GM19240 (cell line): Measurements from ENCODE around the gene USP16.

Experiments used
- DNase-seq: peaks from one replicate; pipeline ENCODE4 v3.0.0; 2011; ENCODE audit warnings: low spot score; ENCODE audit not compliant: insufficient read length

Gene USP16

DNA sequence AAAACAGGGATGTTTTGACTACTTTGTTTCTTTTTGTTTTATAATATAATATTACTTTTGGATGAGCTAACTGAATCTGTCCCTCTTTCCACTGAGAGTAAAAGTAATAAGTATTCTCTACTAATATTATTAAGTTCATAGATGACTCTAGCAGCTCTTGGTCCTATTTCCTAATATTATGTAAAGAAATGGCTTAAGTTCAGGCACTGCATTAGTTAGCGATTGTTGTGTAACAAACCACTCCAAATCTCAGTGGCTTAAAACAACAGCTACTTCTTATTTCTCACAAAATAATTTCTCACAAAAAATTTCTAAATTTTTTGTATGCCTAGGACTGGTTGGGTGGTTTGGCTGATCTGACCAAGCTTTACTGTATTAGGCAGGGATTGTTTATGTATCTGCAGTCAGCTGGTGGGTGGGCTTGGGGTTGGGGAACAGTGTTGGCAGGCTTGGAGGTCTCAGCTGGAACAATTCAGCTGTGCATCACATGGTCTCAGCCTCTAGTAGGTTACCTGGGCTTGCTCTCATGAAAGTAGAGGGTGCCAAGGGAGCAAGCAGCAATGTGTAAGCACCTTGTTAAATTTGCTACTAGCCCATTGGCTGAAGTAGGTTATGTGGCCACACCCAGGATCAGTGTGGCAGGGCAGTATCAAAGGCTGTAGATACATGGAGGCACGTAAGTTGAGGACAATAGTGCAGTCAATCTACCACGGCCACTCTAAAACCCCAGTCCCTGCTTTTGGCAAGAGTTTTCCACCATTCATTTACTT lies 57.8 kb downstream of the USP16 start:
- no peak for DNase-seq

DNA sequence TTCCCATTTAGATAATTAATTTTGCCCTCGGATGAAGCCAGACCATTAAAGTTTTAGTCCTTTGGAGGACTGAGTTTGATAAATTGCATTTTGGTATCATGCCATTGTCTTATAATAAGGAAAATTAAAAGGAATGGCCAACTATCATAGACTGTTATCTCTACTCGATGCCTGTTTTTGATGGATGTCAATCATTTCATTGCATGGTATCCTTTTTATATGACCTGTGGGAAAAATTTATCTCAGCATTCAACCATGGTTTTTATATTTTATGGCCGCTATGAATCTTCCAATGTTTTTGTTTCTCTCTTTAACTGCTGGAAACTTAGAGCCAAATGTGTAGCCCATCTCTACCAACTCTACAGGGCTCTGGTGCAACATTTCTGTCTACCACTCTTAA lies 58.8 kb downstream of the USP16 start:
- no peak for DNase-seq

DNA sequence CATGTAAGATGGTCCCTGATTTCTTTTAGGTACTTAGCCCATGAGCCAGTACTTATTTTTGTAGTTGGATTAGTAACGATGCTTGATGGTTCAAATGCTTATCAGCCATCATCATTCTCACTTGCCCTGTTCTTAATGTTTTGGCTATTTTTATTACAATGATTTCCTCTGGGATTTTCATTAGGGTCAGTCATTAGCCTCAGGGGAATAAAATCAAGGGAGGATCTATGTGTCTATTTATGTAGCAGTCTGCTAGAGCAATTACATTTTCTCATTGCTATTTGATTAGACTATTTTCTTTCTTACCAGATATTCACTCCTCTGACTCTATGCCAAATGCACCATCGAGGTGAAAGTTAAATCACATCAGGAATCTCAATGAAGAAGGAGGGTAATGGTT lies 59.9 kb downstream of the USP16 start:
- no peak for DNase-seq

DNA sequence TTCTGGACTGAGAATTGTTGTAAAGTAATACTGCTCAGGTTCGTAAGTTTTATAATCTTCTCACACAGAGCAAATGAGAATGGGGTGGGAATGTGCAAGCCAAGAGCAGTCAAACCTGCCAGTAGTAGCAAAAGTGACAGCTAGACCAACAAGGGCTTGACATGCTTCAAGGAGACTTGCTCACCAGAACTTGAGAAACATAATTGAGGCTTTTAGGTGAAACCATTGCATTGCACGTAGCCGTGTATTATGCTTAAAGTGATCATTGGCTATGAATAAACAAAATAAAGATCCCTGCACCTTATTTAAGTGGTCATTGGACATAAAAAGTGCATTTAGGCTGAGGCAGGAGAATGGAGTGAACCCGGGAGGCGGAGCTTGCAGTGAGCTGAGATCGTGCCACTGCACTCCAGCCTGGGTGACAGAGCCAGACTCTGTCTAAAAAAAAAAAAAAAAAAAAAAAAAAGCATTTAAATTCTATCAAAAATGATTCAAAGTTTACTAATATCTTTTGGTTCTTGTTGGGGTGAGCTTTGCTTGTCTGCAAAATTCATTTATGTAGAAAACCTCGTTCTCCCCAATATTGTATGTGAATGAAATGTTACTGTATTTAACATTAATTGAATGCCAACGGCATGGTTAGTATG lies 60.8 kb downstream of the USP16 start:
- no peak for DNase-seq

DNA sequence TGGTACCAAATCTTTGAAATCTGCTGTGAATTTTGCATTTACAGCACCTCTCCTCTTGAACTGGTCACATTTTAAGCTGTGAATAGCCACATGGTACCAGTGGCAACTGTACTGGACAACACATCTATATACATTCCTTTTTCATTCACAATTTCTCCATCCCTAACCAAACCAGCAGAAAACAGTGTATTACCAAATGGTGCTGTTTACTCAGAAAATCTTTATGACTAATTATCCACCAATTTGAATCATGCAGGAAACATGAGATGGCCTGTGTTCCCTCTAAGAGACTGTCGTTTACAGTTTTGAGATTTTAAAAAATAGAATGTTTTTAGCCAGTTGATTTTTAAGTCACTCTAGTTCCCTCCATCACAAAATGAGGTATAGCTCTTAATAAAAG lies 66.6 kb downstream of the USP16 start:
- no peak for DNase-seq

DNA sequence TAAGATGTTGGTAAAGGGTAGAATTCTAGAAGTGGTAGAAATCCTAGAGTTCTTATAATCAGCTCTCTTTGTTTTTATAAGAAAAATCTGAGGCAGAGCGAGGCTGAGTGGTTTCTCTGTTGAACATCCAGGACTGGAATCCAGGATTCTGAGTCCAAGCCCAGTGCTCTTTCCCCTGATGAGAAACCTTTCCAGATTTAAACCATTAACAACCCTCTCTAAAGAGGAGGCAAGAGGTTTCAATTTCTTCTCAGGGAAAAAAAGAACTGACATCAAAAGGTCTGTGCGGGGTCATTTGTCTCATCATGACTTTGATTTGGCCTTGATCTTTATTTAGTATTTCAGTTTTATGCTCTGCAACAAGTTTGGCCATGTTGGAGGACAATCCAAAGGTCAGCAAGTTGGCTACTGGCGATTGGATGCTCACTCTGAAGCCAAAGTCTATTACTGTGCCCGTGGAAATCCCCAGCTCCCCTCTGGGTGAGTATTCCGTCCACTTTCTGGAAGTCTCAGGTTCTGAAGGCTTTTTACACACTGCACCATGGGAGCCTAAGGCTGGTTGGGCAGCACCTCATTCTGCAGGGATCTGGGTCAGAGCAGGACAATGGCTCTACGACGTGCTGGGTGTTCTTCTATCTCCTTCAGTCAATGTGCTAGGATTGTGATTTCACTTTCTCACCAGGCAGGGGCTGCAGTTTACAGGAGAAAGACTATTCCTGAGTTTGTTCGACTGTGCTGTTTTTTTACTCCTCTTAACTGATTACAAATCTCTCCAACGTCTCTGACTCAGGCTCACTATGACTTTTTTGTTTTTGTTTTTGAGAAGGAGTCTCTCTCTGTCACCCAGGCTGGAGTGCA lies 67.9 kb downstream of the USP16 start:
- no peak for DNase-seq

DNA sequence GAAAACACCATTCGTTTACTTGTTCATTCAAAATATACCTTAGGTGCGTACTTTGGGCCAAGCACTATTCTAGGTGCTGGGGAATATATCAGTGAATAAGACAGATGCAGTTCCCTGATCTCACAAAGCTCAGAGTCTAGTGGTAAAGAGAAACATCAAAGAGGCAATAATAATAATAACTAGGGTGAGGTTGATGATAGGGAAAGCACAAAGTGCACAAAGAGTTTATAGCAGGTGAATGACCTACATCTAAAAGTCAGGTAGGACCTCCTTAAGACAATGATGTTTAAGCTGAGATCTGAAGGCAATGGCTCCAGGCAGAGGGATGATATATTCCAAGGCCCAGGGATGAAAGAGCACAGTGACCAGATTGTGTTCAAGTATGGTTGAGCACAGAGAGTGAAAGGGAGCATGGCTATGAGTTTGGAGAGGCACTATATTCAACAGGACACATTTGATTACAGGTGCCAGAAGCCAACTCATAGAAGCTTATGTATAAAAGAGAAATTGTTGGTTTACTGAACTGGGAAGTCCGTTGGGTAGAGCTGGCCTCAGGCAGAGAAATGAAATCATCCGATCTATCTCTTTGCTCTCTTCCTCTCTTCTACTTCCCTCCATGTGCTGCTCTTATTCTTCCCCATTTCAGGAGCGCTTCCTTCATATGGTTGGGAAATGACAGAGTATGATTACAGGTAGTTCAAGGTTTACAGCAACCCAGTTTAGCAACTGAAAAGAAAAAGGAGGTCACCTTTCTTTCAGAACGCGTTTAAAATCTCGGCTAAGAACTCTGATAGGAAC lies 71.9 kb downstream of the USP16 start:
- no peak for DNase-seq

DNA sequence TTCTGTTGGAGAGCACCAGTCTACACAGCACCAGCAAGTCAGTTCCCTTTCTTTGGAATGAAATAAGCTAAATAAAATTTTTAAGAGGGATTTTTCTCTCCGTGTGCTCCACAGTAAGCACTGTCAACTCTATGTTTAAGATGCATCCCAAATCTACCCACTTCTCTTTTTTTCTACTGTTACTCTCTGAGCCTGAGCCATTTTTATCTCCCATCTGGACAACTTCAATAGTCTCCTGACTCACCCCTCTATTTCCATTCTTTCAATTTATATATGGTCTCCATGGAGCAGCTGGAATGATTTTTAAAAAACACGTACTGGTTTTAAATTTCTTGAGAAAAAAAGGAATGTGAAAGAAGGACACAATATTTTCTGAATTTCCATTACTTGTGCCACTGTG lies 73.7 kb downstream of the USP16 start:
- DNase-seq = no peak

DNA sequence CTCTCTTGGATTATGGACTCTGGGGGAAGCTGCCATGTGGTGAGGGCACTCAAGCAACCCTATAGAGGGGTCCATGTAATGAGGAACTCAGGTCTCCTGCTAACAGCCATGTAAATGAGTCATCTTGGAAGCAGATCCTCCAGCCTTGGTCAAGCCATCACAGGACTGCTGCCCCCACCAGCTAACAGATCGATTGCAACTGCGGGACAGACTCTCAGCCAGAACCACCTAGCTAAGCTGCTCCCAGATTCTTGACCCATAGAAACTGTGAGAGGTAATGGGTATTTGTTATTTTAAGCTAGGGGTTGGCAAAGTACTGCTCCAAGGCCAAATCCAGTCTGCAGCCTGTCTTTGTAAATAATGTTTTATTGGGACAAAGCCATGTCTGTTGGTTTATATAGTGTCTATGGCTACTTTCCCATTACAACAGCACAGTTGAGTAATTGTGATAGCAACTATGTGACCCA lies 78.4 kb downstream of the USP16 start:
- no peak for DNase-seq
